Inflammatory macrophage (primary cell): ENCODE measurements around the gene DEFB131B.
"Not testable (repeated sequence)": the region's sequence is repeated elsewhere in the genome, so short reads cannot be mapped to it uniquely, and the experiment has no call there.

Experiments used
- DNase-seq, 2 donors: peaks; one replicate each; pipeline ENCODE4 v3.0.0-alpha.2; 2020 to 2022
- total RNA-seq, 18 experiments: gene quantifications; one replicate each; lab custom pipeline; 2026; ENCODE audit warnings: mixed read lengths in 6 of 18, inconsistent platforms in 2 of 18; lab: John Stamatoyannopoulos, UW

DEFB131B gene
- 0 reads per million in 18 experiments for total RNA-seq

DNA sequence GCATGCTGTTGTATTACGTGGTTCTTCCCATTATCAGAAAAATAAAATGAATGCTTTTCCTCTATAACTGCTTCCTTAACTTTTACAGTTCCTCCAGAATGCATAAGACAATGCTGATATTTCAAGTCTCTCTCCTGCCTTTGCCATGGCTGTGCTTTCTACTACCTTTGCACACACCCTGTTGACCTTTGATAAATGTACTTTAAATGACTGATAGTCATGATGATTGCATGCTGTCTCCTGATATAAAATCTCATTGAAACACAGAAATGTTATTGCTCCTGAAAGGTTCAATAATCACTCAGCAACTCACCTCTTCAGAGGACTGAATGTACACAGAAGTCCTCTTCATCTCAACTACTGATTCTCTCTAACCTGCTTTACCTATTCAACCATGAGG lies at the start of gene DEFB131B:
Gene DEFB131B (plus strand): TSS at position 395 of the 400 bp plus-strand sequence. CDS start 0 bp downstream, at position 395.
- DNase-seq = not testable (repeated sequence)

DNA sequence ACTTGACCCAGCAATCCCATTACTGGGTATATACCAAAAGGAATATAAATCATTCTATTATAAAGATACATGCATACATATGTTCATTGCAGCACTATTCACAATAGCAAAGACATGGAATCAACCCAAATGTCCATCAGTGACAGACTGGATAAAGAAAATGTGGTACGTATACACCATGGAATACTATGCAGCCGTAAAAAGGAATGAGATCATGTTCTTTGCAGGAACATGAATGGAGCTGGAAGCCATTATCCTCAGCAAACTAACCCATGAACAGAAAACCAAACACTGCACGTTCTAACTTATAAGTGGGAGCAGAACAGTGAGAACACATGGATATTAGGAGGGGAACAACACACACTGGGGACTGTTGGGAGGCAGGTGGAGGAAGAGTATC lies 49.0 kb upstream of the DEFB131B start:
- not testable (repeated sequence) for DNase-seq

GRCh38 chr11:71829686-71830085 lies 48.6 kb upstream of the DEFB131B start:
- not testable (repeated sequence) for DNase-seq

- not testable (repeated sequence) for DNase-seq
These were observed 45.4 kb upstream of the DEFB131B start, which contains the start of gene DEFB108B for GRCh38 chr11:71832811-71833210. DEFB108B (plus strand) TSS chr11:71833200; CDS start chr11:71833200, 0 bp downstream.

DNA sequence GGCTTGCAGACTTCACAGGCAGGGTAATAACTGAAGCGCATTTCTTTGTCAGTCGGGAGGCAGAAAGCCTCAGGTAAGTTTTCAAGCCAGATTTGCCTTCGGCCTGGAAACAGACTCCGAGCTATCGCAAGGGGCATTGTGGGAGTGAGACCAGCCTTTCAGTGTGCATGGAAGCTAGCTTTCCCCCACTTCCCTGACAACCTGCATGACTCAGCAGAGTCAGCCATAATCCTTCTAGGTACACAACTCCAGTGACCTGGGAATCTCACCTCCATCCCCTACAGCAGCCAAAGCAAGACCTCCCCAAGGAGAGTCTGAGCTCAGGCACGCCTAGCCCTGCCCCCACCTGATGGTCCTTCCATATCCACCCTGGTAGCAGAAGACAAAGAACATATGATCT lies 35.5 kb upstream of the DEFB131B start:
- DNase-seq = not testable (repeated sequence)

DNA sequence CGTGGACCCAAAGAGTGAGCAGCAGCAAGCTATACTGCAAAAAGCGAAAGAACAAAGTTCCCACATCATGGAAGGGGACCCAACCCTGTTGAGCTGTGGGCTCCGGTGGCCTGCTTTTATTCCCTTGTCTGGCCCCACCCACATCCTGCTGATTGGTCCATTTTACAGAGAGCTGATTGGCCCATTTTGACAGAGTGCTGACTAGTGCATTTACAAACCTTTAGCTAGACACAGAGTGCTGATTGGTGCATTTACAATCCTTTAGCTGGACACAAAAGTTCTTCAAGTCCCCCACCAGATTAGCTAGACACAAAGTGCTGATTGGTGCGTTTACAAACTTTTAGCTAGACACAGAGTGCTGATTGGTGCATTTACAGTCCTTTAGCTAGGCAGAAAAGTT lies 34.9 kb upstream of the DEFB131B start:
- not testable (repeated sequence) for DNase-seq

DNA sequence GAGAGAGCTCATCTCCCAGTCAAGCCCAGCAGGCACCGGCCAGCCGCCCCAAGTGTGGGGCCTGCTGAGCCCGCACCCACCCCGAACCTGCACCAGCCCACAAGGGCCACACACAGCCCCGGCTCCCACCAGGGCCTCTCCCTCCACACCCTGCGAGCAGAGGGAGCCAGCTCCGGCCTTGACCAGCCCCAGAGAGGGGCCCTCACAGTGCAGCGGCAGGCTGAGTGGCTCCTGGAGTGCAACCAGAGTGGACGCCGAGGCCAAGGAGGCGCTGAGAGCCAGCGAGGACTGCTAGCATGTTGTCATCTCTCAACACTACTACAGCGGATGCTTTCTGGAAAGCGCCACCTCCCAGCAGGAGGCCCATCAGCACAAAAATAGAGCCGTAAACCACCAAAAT lies 34.4 kb upstream of the DEFB131B start:
- DNase-seq = no peak

GRCh38 chr11:71853895-71854294 lies 24.4 kb upstream of the DEFB131B start:
- DNase-seq = not testable (repeated sequence)

- DNase-seq = peak in 1 of 2 donors; percentile 15
These were observed 22.4 kb upstream of the DEFB131B start for GRCh38 chr11:71855880-71856279.

GRCh38 chr11:71860835-71861234 lies 17.4 kb upstream of the DEFB131B start:
- DNase-seq = not testable (repeated sequence)

DNA sequence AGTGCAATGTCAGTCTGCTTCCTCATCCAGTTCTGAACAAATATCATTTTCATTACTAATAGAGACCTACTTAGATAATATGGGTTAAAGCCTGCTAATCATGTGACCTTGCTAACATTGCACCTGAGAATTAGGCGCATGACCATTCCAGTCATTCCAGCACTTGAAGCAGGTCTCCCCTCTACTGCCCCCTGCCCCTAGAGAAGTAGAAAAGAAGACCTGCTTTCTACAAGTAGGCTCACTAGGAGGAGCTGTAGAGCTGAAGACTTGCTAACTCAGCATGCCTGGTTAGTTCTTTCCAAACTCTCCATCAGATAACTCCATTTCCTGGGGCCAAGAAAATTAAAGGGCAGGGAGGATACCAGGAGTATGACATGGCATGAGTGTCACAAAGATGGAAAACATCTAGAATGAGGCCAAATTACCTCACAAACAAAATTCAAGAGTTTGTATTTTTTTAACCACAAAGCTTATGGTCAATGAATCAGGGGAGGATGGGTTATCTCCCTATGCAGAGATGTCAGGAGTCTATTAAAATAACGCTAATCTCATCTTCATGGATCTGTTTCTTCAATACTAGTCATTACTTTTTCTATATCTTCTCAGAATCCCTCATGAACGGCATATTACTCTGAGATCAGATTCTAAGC lies 14.2 kb upstream of the DEFB131B start:
- peak; percentile 44 to 51 for DNase-seq

- DNase-seq = not testable (repeated sequence)
These were observed 11.0 kb upstream of the DEFB131B start for GRCh38 chr11:71867209-71867608.

DNA sequence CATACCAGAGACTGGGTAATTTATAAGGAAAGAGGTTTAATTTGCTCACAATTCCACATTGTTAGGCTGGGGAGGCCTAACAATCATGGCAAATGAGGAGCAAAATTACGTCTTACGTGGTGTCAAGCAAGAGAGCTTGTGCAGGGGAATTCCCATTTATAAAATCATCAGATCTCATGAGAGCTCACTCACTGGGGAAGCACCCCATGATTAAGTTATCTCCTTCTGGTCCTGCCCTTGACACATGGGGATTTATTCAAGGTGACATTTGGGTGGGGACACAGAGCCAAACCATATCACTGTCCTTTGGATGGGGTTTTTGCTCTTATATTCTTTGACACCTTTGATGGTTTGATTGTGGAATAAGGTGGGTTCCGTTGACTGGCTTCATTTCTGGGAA lies 8.3 kb upstream of the DEFB131B start:
- DNase-seq = not testable (repeated sequence)

DNA sequence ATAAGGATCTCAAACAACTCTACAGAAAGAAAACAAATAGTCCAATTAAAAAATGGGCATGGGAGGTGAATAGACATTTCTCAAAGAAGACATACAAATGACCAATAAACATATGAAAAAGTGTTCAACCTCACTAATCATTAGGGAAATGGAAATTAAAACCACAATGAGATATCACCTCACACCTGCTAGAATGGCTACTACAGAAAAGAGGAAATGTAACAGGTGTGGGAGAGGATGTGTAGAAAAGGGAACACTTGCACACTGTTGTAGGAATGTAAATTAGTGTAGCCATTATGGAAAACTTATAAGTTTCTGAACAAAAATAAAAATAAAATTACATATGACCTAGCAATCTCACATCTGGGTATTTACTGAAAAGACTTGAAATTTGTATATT lies 7.6 kb upstream of the DEFB131B start:
- DNase-seq = not testable (repeated sequence)

GRCh38 chr11:71876262-71876661 lies 2.0 kb upstream of the DEFB131B start:
- not testable (repeated sequence) for DNase-seq

DNA sequence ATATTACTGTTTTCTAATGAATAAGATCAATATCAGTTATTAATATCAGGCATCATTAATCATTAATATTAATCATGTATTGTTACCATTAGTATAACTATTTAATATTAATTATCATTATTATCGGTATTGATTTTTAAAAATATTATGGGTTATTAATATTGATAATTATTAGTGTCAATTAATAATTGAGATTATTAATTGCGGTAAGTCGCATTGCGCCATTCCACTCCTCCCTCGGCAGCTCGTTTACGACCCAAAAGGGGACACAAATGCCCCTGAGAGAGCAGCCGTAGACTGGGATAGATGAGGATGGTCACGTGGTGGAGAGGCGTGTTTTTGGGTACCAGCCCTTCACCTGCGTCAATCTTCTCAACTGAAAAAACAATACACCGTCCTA lies 7.6 kb downstream of the DEFB131B start:
- not testable (repeated sequence) for DNase-seq

- DNase-seq = not testable (repeated sequence)
These were observed 10.2 kb downstream of the DEFB131B start for GRCh38 chr11:71888335-71889010.

DNA sequence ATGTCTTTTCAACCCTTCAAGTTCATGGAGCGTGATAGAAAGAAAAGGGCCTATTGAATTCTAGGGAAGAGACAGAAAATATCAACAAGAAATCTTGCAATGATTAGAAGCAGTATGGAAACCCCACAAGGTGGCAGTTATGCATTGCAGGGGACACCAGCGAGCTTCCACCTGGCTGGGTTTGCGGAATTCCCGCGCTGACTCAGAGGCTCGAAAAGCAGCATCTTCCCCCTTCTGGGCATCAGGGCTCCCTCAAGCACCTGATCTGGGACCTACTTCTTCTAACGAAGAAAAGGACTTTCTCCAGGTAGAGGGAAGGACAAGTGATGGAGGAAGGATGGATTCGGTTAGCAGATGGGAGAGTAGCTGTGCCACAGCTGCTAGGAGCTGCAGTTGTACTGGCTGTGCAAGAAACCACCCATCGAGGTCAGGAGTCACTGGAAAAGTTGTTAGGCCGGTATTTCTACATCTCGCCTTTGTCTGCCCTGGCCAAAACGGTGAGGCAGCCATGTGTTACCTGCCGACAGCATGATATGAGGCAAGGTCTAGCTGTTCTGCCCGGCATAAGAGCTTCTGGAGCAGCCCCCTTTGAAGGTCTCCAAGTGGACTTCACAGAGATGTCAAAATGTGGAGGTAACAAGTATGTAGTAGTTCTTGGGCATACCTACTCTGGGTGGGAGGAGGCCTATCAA lies 11.1 kb downstream of the DEFB131B start:
- DNase-seq = not testable (repeated sequence)

DNA sequence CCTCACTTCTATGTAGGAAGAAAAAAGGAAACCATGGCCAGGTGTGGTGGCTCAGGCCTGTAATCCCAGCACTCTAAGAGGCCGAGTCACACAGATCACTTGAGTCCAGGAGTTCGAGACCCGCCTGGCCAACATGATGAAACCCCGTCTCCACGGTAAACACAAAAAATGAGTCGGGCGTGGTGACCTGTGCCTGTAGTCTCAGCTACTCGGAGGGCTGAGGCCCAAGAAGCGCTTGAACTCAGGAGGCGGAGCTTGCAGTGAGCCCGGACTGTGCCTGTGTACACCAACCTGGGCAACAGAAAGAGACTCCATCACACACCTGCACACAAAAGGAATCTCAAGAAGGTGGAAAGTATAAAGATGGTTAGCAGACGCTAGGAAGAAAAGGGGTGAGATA lies 17.7 kb downstream of the DEFB131B start:
- no peak for DNase-seq

DNA sequence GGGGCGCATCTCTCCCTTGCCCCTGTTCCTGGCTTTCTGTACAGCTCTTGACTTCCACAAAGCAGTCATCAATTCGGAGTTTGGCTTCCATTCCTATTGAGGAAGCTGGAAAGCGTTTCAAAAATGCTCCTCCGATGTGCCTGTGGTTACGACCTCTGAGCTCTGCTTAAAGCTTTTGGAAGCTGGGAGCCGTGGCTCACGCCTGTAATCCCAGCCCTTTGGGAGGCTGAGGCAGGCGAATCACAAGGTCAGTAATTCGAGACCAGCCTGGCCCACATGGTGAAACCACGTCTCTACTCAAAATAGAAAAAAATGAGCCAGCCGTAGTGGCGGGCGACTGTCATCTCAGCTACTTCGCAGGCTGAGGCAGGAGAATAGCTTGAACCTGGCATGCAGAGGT lies 22.9 kb downstream of the DEFB131B start:
- DNase-seq = not testable (repeated sequence)

DNA sequence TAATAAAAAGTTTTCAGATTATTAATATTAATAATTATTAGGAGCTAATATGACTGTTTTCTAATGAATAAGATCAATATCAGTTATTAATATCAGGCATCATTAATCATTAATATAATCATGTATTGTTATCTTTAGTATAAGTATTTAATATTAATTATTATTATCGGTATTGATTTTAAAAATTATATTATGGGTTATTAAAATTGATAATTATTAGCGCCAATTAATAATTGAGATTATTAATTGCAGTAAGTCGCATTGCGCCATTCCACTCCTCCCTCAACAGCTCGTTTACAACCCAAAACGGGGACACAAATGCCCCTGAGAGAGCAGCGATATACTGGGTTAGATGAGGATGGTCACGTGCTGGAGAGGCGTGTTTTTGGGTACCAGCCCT lies 30.0 kb downstream of the DEFB131B start:
- DNase-seq = no peak

- DNase-seq = not testable (repeated sequence)
These were observed 32.5 kb downstream of the DEFB131B start for GRCh38 chr11:71910775-71911174.

DNA sequence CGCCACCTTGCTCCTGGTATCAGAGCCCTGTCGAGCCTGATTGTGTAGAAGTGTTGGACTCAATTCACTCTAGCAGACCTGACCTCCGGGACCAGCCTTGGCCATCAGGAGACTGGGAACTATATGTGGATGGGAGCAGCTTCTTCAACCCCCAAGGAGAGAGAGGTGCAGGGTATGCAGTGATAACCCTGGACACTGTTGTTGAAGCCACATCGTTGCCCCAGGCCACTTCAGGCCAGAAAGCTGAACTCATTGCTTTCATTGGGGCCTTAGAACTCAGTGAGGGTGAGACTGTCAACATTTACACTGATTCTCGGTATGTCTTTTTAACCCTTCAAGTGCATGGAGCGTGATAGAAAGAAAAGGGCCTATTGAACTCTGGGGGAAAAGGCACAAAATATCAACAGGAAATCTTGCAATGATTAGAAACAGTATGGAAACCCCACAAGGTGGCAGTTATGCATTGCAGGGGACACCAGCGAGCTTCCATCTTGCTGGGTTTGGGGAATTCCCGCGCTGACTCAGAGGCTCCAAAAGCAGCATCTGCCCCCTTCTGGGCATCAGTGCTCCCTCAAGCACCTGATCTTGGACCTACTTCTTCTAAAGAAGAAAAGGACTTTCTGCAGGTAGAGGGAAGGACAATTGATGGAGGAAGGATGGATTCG lies 33.2 kb downstream of the DEFB131B start:
- DNase-seq = not testable (repeated sequence)
